GM19025 (cell line): ENCODE measurements around the gene PHLPP1.
"Not testable (repeated sequence)": the region's sequence is repeated elsewhere in the genome, so short reads cannot be mapped to it uniquely, and the experiment has no call there.

Source experiments
- ATAC-seq: cut with Tn5 transposase; IDR thresholded peaks from one replicate; pipeline ENCODE4 v1.9.1; 2021; ENCODE audit warnings: mild to moderate bottlenecking, low read depth, moderate library complexity; ENCODE audit not compliant: unreplicated experiment

PHLPP1 gene

DNA sequence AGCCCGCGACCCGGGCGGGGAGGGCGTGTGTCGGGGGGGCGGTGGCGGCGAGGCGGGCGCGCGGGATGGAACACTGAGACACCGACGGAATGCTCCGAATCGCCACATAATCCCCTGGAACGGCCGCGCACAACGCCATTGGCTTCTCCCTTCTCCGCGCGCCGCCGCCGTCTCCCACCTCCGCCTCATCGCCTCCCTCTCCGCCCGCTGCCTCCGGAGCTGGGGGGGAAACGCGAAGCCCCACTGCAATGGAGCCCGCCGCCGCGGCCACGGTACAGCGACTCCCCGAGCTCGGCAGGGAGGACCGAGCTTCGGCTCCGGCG is at the start of gene PHLPP1:
Gene PHLPP1, plus strand, starts transcription at position 106 of the 323 bp plus-strand sequence. Its CDS starts 143 bp downstream, at position 249.
- ATAC-seq, result peak; percentile 20

DNA sequence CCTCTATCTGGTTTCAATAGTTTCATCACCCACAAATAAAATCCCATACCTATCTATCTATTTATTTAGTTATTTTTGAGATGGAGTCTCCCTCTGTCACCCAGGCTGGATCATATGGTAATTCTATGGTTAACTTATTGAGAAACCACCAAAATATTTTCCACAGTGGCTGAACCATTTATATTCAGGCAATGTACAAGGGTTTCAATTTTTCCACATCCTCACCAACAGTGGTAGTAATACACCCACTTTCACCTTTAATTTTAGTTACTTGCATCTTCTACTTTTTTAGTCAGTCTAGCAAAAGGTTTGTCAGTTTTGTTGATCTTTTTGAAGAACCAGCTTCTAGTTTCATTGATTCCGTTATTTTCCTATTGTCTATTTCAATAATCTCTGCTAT is 46.1 kb upstream of the PHLPP1 start:
- no peak for ATAC-seq

DNA sequence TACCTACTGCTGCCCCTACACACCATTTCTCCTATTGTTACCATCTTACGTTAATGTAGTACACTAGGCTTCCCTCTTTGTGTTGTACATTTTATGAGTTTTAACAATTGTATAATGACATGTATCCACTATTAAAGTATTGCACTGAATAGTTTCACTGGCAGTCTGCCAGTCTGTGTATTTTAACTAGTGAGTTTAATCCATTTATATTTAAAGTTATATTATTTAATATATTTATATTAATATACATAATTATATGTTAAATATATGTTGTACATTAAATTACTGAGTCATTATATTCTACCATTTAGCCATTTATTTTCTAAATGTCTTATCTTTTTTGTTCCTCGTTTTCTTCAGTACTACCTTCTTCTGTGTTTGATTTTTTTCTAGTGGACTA is 44.8 kb upstream of the PHLPP1 start:
- ATAC-seq, result no peak

DNA sequence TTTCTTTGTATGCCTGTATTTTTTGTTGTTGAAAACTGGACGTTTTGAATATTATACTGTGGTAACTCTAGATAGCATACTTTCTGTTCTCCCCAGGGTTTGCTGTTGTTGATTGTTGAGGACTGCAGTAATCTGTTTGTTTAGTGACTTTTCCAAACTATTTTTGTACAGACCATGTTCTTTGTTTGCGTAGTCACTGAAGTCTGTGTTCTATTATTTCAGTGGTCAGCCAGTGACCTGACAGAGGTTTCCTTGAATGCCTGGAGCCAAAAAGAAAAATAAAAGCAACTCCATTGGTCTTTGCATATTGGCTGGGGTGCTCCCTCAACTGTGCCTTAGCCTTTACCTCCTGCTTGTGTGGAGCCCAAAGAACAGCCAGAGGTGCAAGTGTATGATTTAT is 42.7 kb upstream of the PHLPP1 start:
- ATAC-seq, result no peak

DNA sequence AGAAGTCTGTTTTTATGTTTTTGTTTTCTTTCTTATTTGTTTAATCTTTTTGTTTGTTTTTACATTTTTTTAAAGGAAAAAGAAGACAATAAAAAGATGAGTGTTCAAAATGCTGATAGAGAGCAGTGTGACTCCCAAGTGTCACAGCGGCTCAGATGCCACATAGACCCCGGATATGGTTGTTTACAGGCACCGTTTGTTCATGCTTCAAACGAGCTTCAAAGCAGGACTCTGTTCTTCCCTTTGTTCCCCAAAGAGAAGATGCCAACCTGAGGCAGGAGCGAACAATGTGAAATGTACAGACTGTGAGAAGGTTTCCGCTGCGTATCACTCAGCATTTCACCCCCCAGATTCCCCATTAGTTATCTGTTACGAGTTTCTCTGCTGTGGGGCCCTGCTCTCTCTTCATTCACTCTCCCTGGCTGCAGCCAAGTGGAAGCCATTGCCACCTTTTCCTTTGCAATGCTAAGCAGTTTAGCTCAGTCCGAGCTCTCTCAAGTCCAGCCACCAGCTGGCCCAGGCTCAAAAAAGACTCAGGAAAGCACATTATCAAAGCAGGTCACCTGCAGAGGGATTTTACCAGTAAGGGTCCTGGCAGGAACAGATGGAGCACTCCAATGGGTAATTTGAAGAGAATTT is 36.4 kb upstream of the PHLPP1 start:
- ATAC-seq, result no peak

DNA sequence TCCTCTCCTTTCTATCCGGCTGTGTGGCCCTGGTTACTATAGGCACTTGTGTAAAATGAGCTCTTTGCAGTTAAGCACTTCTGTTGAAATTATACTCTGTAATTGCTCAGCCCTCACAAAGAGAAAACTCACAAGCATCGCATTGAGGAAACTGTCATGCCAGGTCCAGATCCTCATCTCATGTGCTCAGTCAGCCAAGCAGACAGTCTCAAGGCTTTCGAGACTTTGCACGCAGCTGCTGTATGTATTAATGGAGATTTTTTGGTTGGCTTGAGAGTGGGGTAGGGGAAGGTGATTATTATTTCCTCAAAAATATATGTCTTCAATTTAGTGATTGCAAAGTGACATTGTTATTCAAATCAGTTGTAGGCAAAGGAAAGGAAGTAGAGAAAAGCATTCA is 33.0 kb upstream of the PHLPP1 start:
- ATAC-seq, result no peak

DNA sequence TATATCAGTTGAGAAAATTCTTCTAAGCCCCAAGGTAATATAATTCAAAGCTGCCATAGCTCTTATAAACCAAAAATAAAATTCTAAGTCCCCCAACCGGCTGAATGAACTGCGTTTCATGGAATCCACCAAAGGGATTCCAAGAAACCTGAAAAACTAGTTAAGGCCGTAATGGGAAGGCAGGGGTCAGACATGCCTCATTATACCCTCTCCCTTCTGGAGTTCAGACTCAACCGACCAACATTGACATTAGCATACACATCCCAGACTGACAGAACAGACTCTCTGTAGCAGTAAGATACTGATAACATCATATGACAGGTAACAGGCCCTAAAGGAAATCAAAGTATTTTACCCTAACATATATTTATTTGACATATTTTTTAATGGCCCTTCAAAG is 31.4 kb upstream of the PHLPP1 start:
- no peak for ATAC-seq

DNA sequence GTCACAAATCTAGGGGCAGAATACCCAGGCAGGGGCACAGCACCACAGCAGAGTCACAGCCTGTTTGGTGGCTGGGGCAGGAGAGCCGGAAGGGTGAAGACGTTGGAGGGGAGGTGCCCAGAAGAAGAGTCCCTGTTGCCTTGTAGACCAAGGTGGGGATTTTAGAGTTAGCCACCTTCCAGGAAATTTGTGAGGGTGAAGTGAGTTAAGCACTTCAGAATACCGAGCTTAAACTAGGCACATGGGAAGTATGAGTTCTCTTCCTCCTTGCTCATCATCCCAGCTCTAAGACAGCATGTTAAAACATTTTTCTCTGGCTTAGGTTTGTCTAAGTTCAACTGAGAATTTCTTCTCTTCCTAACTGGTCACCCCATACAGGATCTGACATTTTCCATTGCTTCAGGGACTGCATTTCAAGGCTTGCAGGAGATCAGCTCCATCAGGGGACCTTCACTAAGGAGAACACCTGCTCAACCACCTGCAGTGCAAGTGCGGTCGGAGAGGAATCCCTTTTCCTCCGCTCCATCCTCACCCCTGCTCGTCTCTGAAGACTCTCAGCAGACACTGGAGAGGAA is 26.5 kb upstream of the PHLPP1 start:
- ATAC-seq, result no peak

DNA sequence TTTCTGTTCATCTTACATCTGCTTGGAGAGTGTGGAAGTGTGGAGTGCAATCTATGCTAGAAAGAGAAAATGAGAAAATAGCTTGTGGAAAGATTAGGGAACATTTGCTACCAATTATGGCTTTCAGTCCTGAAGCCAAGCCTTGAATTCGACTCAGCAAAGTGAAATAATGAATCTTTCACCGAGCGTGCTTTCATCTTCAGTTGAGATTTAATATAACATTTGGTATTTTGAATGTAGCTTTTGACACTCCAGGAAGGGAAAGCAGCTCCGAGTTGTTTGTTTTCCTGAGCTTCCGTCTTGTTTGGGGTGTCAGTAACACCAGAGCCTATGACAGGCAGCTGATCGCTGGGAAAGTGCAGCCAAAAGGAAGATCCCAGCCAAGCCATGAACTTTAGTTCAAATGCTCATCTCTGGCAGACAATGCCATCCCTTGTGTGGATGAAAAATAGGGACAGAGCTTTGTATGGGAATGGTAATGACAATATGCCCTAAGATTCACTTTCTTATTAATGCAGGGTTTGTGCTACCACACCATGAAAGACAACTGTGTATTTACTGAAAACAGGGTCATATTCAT is 25.0 kb upstream of the PHLPP1 start:
- no peak for ATAC-seq

DNA sequence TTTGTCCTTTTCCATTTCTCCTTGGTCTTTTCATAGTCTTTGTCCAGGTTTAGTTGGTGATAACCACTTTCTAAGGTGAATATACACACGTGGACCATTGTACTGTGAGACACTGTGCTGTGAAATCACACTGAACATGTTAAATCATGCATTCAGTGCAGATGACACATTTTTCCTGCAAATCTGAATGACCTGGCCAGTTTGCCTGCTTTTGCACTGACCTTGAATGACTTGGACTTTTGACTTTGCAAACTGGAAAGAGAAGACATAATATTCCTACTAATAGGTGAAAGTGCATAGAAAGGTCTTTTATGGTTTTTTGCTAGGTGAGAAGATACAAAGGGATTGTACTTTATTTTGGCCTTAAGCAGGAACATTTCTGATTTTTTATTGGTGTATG is 21.7 kb upstream of the PHLPP1 start:
- ATAC-seq, result no peak

DNA sequence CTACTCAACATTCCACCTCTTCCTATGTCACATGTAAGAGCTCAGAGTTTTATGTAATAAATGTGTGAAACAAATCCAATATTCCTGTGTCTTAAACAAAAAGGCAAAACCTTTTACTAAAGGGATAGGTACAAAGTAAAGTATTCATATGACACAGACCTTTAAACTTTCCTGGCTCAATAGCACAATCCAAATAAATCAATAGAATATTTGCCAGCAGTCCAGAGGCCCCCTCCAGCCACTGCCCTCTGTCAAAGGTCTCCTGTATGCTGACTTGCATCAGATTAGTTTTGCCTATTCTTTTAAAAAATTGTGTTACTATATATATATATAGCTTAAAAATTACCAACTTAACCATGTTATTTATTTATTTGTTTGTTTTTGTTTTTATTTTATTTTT is 17.7 kb upstream of the PHLPP1 start:
- no peak for ATAC-seq

DNA sequence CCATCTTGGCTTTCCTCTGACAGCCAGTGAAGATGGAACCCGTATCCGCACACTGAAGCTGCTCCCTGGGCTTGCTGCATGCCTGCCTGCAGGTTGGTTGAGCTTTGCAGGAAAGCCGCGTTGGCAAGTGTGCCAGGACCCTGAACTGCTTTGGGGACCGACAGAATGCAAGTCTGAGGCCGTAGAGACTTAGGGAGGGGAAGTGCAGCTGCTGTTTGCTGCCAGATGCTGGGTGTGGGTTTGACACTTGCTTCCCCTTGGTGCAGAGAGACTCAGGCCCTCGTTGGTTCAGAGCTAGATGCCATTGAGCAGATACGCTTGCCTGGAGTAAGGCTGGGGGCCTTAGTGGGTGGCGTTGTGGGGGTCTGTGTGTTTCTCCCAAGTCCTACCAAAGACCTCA is 13.1 kb upstream of the PHLPP1 start:
- no peak for ATAC-seq

DNA sequence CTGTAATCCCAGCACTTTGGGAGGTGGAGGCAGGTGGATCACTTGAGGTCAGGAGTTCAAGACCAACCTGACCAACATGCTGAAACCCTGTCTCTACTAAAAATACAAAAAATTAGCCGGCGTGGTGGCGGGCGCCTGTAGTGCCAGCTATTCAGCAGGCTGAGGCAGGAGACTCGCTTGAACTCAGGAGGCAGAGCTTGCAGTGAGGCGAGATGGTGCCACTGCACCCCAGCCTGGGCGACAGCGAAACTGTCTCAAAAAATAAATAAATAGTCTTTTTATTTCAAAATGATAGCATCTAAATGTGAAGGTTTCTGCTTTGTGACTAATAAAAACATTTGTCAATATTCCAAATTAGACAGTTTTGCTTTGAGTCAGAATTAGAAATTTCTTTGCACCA is 8.5 kb upstream of the PHLPP1 start:
- not testable (repeated sequence) for ATAC-seq

DNA sequence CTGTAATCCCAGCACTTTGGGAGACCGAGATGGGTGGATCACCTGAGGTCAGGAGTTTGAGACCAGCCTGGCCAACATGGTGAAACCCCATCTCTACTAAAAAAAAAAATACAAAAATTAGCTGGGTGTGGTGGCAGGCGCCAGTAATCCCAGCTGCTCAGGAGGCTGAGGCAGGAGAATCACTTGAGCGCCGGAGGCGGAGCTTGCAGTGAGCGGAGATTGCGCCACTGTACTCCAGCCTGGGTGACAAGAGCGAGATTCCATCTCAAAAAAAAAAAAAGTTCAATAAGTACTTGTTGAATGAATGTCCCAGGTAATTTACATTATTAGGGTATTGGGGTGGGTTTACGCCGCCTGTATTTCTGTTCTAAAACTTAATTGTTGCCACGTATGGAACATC is 5.4 kb upstream of the PHLPP1 start:
- not testable (repeated sequence) for ATAC-seq

DNA sequence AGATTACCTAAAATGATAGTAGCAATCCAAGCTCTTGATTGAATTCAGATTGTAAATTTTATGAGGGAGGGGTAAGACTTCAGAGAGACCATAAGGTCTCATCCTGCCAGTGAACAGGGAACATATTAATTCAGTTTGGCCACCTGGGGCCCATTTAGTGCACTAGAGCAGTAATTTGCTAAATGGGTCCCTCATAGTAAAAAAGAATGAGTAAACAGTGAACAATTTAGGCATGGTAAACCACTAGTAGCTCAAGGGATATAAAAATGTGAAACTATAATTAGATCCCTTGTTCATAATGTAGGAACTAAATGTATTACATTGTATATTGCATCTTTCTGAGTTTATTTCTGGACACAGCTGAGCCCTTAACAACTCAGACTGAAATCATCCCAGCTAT is 4.9 kb upstream of the PHLPP1 start:
- ATAC-seq, result no peak

DNA sequence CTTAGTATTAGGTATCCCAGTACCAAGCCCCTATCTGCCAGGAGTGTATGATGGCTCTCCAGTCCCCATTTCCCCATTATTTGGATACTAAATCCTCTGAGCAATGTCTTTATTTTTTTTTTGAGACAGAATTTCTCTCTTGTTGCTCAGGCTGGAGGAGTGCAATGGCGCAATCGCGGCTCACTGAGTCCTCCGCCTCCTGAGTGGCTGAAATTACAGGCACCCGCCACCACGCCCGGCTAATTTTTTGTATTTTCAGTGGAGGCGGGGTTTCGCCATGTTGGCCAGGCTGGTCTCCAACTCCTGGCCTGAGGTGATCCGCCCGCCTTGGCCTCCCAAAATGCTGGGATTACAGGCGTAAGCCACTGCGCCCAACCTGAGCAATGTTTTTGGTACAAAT is 3.6 kb upstream of the PHLPP1 start:
- no peak for ATAC-seq

DNA sequence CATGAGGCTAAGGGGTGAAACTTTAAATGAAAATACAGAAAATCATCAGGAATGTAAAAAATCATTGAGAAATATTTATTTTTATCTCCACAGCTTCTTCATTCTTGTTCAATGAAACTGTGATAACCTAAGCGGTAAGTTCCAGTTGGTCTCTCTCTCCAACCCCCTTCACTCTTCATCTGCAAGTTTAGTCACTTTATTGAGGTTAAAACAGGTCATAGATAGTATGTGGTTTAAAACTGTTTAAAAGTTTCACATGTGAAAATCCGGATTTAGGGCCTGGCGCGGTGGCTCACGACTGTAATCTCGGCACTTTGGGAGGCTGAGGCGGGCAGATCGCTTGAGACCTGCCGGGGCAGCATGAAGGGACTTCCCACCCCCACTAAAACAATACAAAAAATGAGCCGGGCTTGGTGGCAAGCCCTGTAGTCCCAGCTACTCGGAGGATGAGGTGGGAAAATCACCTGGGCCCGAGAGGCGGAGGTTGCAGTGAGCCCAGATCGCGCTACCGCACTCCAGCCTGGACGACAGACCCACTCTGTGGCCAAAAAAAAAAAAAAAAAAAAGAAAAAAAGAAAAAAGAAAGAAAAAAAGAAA is 1.6 kb upstream of the PHLPP1 start:
- no peak for ATAC-seq

DNA sequence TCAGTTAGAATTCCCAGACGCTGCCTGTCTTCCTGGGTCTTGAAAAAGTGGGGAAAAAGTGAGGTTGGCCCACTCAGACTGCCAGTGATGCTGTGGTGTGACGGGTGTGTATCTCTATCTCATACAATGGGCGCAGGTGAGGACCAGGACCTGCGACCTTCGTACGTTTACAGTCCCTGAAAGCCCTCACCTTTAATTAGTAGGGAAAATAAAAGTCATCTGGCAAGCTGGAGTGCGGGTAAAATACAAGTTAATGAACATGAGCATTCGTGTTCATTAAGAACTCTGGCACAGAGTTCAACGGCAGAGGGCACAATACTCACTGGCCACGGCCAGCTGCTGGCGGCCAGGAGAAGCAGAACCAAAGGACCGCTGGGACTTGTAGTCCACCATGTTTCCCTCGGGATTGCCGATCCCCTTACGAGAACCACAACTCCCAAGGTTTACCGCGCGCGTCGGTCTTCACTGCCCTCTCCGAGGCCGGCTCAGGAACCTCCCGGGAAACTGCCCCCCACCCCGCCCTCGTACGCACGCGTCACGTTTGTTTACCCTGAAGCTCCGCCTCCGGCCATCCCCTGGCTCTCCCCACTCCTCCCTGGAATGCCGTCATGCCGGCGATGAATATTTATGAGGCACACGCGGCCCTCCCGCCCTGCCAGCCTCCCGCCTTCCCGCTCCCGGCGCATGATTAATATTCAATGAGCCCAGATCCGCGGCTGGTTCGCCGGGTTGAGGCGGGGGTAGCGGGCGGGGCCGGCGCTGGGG is 488 bp upstream of the PHLPP1 start:
- peak; percentile 66 for ATAC-seq

DNA sequence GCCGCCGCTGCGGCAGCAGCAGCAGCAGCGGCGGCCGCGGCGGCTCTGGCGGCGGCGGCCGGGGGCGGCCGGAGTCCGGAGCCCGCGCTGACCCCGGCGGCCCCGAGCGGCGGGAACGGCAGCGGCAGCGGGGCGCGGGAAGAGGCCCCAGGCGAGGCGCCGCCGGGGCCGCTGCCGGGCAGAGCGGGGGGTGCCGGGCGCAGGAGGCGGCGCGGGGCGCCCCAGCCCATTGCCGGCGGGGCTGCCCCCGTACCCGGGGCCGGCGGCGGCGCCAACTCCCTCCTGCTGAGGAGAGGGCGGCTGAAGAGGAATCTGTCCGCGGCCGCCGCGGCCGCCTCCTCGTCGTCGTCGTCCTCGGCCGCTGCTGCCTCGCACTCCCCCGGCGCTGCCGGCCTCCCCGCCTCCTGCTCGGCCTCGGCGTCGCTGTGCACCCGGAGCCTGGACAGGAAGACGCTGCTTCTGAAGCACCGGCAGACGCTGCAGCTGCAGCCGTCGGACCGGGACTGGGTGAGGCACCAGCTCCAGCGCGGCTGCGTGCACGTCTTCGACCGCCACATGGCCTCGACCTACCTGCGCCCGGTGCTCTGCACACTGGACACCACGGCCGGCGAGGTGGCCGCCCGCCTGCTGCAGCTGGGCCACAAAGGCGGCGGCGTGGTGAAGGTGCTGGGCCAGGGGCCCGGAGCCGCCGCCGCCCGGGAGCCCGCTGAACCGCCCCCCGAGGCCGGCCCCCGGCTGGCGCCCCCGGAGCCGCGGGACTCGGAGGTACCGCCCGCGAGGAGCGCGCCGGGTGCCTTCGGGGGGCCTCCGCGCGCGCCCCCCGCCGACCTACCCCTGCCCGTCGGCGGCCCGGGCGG is 646 bp downstream of the PHLPP1 start:
- ATAC-seq, result peak; percentile 27

DNA sequence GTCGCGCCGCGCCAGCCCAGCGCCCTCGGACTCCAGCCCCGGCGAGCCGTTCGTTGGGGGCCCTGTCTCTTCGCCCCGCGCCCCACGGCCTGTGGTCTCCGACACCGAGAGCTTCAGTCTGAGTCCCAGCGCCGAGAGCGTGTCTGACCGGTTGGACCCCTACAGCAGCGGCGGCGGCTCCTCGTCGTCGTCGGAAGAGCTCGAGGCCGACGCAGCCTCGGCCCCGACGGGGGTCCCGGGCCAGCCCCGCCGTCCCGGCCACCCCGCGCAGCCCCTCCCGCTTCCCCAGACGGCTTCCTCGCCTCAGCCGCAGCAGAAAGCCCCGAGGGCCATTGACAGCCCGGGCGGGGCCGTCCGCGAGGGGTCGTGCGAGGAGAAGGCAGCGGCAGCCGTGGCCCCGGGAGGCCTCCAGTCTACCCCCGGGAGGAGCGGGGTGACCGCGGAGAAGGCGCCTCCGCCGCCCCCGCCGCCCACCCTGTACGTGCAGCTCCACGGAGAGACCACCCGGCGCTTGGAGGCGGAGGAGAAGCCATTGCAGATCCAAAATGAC is 1.4 kb downstream of the PHLPP1 start:
- no peak for ATAC-seq
